HFF-Myc (cell line): Measurements from ENCODE around the gene LEF1.

Experiments used
- DNase-seq: peaks from one replicate; pipeline ENCODE4 v3.0.0-alpha.2; 2011; ENCODE audit warnings: low read depth; ENCODE audit errors: extremely low read depth
- H3K4me3 ChIP-seq: replicated peaks from 2 replicates; pipeline ENCODE4 v1.5.1; 2011; ENCODE audit warnings: low read depth, mild to moderate bottlenecking, control low read depth, low read length
- CTCF ChIP-seq: IDR thresholded peaks from 2 replicates; pipeline ENCODE4 v1.5.1; 2012; ENCODE audit warnings: mild to moderate bottlenecking, low read depth, low read length, control low read depth; ENCODE audit errors: missing control alignments

Gene LEF1

GRCh38 chr4:108034565-108034964, 134.2 kb downstream of the LEF1 start:
- no peak overlapping the region for H3K4me3 ChIP-seq
- no peak for TF ChIP-seq CTCF
- DNase-seq = no peak

DNA sequence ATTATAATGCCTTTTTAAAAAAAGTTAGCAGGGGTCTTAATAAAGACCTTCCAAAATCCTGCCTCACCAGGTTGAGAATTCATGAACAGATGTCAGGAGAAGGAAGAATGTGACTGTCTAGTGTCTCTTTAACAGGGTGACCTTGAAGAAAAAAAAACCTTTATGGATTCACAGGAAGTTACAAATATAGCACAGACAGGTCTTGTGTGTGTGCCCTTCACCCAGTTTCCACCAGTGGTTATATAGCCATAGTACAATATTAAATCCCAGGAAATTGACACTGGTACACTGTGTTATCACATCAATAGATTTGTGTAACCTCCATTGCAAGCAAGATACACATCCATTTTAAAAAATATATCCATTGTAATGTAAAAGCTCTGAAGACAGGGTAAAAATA, 135.4 kb downstream of the LEF1 start:
- no peak overlapping the region for H3K4me3 ChIP-seq
- DNase-seq = no peak
- TF ChIP-seq CTCF = no peak

DNA sequence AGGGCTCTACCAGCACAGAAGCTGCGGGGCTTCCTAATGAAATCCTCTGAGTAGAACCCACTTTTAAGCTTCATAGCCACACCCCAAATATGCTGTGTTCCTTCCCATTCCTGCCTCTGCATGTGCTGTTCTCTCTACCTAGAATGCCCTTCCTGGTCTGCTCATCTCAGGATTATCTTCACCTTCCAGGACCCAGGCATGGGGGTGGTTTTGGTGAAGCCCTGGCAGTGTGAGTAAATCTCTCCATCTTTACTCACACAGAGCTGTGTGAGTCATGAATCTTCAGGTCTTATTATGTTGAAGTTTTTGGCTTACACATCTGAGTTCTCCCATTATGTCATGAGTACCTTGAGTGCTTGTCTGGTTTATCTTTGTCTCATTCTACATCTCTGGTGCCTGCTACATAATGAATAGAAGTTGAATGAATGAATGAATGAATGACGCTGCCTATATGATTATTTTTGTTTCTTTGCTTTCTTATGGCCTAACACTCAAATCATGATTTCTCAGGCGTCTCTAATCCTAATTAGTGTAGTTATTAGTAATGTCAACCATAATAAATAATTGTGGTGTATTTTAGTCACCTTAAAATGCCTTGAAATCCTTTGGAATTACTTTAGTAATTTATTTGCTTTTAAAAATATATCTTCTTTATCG, 137.2 kb downstream of the LEF1 start:
- no peak for DNase-seq
- TF ChIP-seq CTCF = no peak
- H3K4me3 ChIP-seq = no peak overlapping the region

DNA sequence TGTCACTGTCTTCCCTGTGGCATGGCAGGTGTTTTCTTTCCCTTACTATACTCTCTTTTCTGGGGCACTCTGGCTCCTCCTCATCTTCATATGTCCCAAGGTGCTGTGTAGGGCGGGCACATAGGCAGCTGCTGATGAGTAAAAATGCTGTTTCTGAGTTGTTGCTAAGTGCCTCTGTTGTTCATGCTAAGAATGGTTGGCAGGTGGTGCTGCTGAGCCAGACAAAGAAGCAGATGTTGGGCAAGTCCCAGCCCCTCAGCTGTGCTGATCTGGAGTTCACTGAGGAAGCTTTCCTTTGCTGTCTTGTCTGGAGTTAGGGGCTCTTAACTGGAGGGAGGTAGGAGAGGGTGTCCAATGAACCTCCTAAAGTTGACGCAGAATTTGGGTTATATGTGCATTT, 138.4 kb downstream of the LEF1 start:
- TF ChIP-seq CTCF = peak; percentile 65
- H3K4me3 ChIP-seq = no peak overlapping the region
- peak; percentile 52 for DNase-seq

GRCh38 chr4:108029731-108030130, 139.0 kb downstream of the LEF1 start:
- TF ChIP-seq CTCF = no peak
- no peak overlapping the region for H3K4me3 ChIP-seq
- no peak for DNase-seq

DNA sequence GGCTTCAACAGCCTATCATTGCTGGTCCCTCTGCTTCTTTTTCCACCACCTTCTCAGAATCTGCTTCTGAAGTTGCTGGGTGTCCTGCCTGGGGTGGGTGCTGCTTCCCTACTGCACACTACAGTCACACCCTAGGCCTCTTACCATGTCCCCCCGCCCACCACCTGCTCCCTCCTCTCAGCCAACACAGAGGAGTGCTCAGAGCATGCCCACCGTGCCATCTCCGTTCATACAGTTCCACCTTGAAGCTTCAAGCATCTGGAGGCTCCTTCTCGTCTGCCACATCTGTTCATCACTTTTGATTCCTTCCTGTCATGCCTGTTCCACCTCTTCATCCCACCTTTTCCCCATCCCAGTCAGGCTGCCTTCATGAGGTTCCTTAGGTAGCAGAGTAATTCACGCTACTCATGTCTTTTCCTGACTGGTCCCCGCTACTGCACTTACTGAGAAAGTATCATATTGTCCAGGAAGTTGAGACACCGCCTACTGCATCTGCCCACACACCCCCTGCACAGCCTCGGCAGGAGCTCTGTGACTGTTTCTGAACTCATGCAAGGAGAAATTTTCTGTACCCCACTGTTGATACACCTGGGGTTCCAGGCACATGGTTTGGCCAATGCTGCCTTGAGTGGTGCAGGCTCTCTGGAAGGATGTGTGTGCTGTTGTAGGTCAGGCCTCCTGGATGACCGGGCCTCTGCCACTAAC, 139.6 kb downstream of the LEF1 start:
- no peak for TF ChIP-seq CTCF
- DNase-seq = no peak
- H3K4me3 ChIP-seq = no peak overlapping the region

GRCh38 chr4:108024878-108025165, 143.9 kb downstream of the LEF1 start:
- no peak for TF ChIP-seq CTCF
- no peak for DNase-seq
- no peak overlapping the region for H3K4me3 ChIP-seq
